ENCODE measurements around the gene SWSAP1.
A peak's percentile ranks its signal among the peaks of the same experiment; 100 is the strongest.

DNA sequence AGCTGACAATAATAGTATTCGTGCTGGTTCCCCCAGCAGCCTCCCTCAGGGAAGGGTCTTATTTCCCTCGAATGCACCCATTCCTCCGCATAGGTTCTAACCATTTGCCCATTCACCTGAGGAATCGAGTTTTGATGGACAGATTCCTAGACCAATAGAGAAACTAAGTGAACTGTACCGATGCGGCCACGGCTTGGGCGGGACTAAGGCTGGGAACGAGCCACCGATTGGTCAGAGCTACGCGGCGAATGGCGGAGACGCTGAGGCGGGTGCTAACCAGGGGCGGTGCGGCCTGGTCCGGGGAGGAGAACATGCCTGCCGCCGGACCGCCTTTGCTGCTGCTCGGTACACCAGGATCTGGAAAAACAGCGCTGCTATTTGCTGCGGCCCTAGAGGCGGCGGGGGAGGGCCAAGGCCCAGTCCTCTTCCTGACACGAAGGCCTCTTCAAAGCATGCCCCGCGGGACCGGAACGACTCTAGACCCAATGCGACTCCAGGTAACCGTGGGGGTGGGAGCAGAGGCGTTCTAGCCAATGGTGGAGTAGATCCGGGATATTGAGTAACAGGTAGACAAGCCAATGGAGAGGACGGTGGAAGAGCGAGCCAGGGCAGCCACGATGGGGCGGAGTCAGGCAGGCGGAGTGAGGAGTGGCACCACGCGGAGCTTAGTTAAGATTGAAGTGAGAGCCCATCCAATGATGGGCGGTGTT, at the start of gene SWSAP1:
- peak; percentile 82 for TF ChIP-seq POLR2A (IDR thresholded peaks at IDR 0.05; ENCODE audit: low read length)
- no peak for TF ChIP-seq GATA1 (IDR thresholded peaks at IDR 0.05; ENCODE audit: low read depth, low read length)
